ENCODE measurements around the gene PHACTR3. TPM values are rescaled to one million over a fixed set of nuclear protein-coding genes. Genes with fewer than 3 reads are reported as not detected.
A peak's percentile ranks its signal among the peaks of the same experiment; 100 is the strongest.

The PHACTR3 gene
- total RNA-seq, 1 experiment from 2014 or later: 0.11 TPM

GRCh38 chr20:59808729-59809381 is 204.5 kb downstream of the PHACTR3 start:
- peaks cover 3% of the 10 kb centered on the region for H3K27me3 Mint-ChIP-seq (ENCODE audit: insufficient read depth, unreplicated experiment)
- POLR2A ChIA-PET: interaction anchor here (0.6 kb wide), 1 partner anchor 56 kb away, joined by 3 read pairs; no protein-coding TSS in a partner anchor
- no peak for TF ChIP-seq CTCF (IDR thresholded peaks at IDR 0.05; ENCODE audit: insufficient read depth in 1 of 2, low read depth in 1 of 2, low read length in 1 of 2, severe bottlenecking in 1 of 2, unreplicated experiment in 1 of 2)
- DNase-seq: peak in 1 of 2 experiments; percentile 34
- peaks cover 10% of the 10 kb centered on the region for H3K4me1 Mint-ChIP-seq (ENCODE audit: low read depth, unreplicated experiment)
- Histone ChIP-seq H3K4me3 (ENCODE audit: low read depth, low read length) (no peak overlapping the region), H3K27me3 (replicated peaks; ENCODE audit: control insufficient read depth, insufficient read depth, low read length) (peaks cover 2% of the 10 kb centered on the region; the same call in 1 of the 2 replicates), H3K9me3 (no peaks in the 10 kb centered on the region), H3K36me3 (ENCODE audit: control insufficient read depth, insufficient read depth, low read length) (no peaks in the 10 kb centered on the region), H3K4me1 (peaks cover 11% of the 10 kb centered on the region)
- no peak overlapping the region for H3K4me3 Mint-ChIP-seq (ENCODE audit: unreplicated experiment)
- intact Hi-C loops (cut with micrococcal nuclease; ENCODE audit: unreplicated experiment): no loop called here
- H3K27ac Mint-ChIP-seq (ENCODE audit: unreplicated experiment): no peak overlapping the region
- CTCF ChIA-PET: no interaction called here
- BruUV-seq (replicated peaks): no TSS peak
- H3K9me3 Mint-ChIP-seq (ENCODE audit: unreplicated experiment): no peaks in the 10 kb centered on the region
- H3K36me3 Mint-ChIP-seq (ENCODE audit: insufficient read depth, unreplicated experiment): no peaks in the 10 kb centered on the region

- Mint-ChIP-seq H3K4me3 (ENCODE audit: unreplicated experiment) (no peak overlapping the region), H3K27me3 (ENCODE audit: insufficient read depth, unreplicated experiment) (peaks cover 3% of the 10 kb centered on the region), H3K4me1 (ENCODE audit: low read depth, unreplicated experiment) (peaks cover 8% of the 10 kb centered on the region), H3K27ac (ENCODE audit: unreplicated experiment) (no peak overlapping the region), H3K9me3 (ENCODE audit: unreplicated experiment) (no peaks in the 10 kb centered on the region), H3K36me3 (ENCODE audit: insufficient read depth, unreplicated experiment) (no peaks in the 10 kb centered on the region)
- peaks cover 7% of the 10 kb centered on the region for H3K4me1 ChIP-seq
- H3K36me3 ChIP-seq (ENCODE audit: control insufficient read depth, insufficient read depth, low read length): no peaks in the 10 kb centered on the region
- no peak overlapping the region for H3K4me3 ChIP-seq (ENCODE audit: low read depth, low read length)
- TF ChIP-seq CTCF (IDR thresholded peaks at IDR 0.05; ENCODE audit: insufficient read depth in 1 of 2, low read depth in 1 of 2, low read length in 1 of 2, severe bottlenecking in 1 of 2, unreplicated experiment in 1 of 2): no peak
- POLR2A ChIA-PET: no interaction called here
- CTCF ChIA-PET: no interaction called here
- no peak for DNase-seq
- BruUV-seq (replicated peaks): no TSS peak
- H3K9me3 ChIP-seq: no peaks in the 10 kb centered on the region
- intact Hi-C loops (cut with micrococcal nuclease; ENCODE audit: unreplicated experiment): no loop called here
- H3K27me3 ChIP-seq (replicated peaks; ENCODE audit: control insufficient read depth, insufficient read depth, low read length): peaks cover 2% of the 10 kb centered on the region; the same call in 1 of the 2 replicates
These were observed 205.5 kb downstream of the PHACTR3 start for GRCh38 chr20:59809630-59810448.

GRCh38 chr20:59810449-59811187 is 206.3 kb downstream of the PHACTR3 start:
- H3K4me3 ChIP-seq (ENCODE audit: low read depth, low read length): no peak overlapping the region
- Mint-ChIP-seq H3K4me1 (ENCODE audit: low read depth, unreplicated experiment) (no peaks in the 10 kb centered on the region), H3K27me3 (ENCODE audit: insufficient read depth, unreplicated experiment) (peaks cover 3% of the 10 kb centered on the region), H3K36me3 (ENCODE audit: insufficient read depth, unreplicated experiment) (no peaks in the 10 kb centered on the region), H3K27ac (ENCODE audit: unreplicated experiment) (no peak overlapping the region), H3K9me3 (ENCODE audit: unreplicated experiment) (no peaks in the 10 kb centered on the region), H3K4me3 (ENCODE audit: unreplicated experiment) (no peak overlapping the region)
- peaks cover 2% of the 10 kb centered on the region; the same call in 1 of the 2 replicates for H3K27me3 ChIP-seq (replicated peaks; ENCODE audit: control insufficient read depth, insufficient read depth, low read length)
- TF ChIP-seq CTCF (IDR thresholded peaks at IDR 0.05; ENCODE audit: insufficient read depth in 1 of 2, low read depth in 1 of 2, low read length in 1 of 2, severe bottlenecking in 1 of 2, unreplicated experiment in 1 of 2): no peak
- ChIA-PET CTCF (no interaction called here), POLR2A (no interaction called here)
- H3K4me1 ChIP-seq: no peaks in the 10 kb centered on the region
- intact Hi-C loops (cut with micrococcal nuclease; ENCODE audit: unreplicated experiment): no loop called here
- BruUV-seq (replicated peaks): no TSS peak
- H3K9me3 ChIP-seq: no peaks in the 10 kb centered on the region
- DNase-seq: peak in 1 of 2 experiments; percentile 33
- no peaks in the 10 kb centered on the region for H3K36me3 ChIP-seq (ENCODE audit: control insufficient read depth, insufficient read depth, low read length)
